Loucy (cell line): ENCODE data around the gene EML1.

Experiments
- H2AFZ ChIP-seq: fragments of 200-600 bp; sonication (generic); 2 replicates; pipeline ENCODE4 v1.6.0; 2016; ENCODE audit warnings: antibody characterized with exemption, mild to moderate bottlenecking, low read length, moderate library complexity
- H3F3A ChIP-seq: fragments of 200-600 bp; 2 replicates; pipeline ENCODE4 v1.6.0; 2016; ENCODE audit warnings: antibody characterized with exemption, low read depth, mild to moderate bottlenecking
- H3K27me3 ChIP-seq: fragments of 200-600 bp; sonication (generic); 2 replicates; pipeline ENCODE4 v1.6.1; 2014; ENCODE audit warnings: low read length, mild to moderate bottlenecking; ENCODE audit not compliant: insufficient read depth, poor library complexity, severe bottlenecking
- H3K36me3 ChIP-seq: fragments of 200-600 bp; sonication (generic); 2 replicates; pipeline ENCODE4 v1.6.1; 2016; ENCODE audit warnings: low read length; ENCODE audit not compliant: insufficient read depth
- H3K4me1 ChIP-seq: fragments of 200-600 bp; sonication (generic); 2 replicates; pipeline ENCODE4 v1.5.1; 2014; ENCODE audit warnings: low read length, mild to moderate bottlenecking; ENCODE audit not compliant: insufficient read depth, poor library complexity, severe bottlenecking
- H3K4me2 ChIP-seq: fragments of 200-600 bp; sonication (generic); 2 replicates; pipeline ENCODE4 v1.6.0; 2014; ENCODE audit warnings: antibody characterized with exemption, low read length, low read depth, mild to moderate bottlenecking; ENCODE audit not compliant: poor library complexity, severe bottlenecking
- H3K4me3 ChIP-seq: fragments of 200-600 bp; sonication (generic); 2 replicates; pipeline ENCODE4 v1.5.1; 2014; ENCODE audit warnings: low read length, mild to moderate bottlenecking, mixed read lengths; ENCODE audit not compliant: poor library complexity, severe bottlenecking
- H3K79me2 ChIP-seq: fragments of 200-600 bp; sonication (generic); 2 replicates; pipeline ENCODE4 v1.6.1; 2014; ENCODE audit warnings: low read length; ENCODE audit not compliant: insufficient read depth
- H3K9ac ChIP-seq: fragments of 200-600 bp; sonication (generic); 2 replicates; pipeline ENCODE4 v1.6.0; 2014; ENCODE audit warnings: mild to moderate bottlenecking, low read depth, low read length, moderate library complexity; ENCODE audit not compliant: poor library complexity, severe bottlenecking
- H3K9me2 ChIP-seq: fragments of 200-600 bp; sonication (generic); replicated peaks from 2 replicates; pipeline ENCODE4 v1.6.1; 2016; ENCODE audit warnings: low read depth, low read length, mixed read lengths
- H3K9me3 ChIP-seq: fragments of 200-600 bp; sonication (generic); 2 replicates; pipeline ENCODE4 v1.6.1; 2014; ENCODE audit warnings: mild to moderate bottlenecking, antibody characterized with exemption, low read length, low read depth; ENCODE audit not compliant: insufficient read depth
- H4K20me1 ChIP-seq: fragments of 200-600 bp; sonication (generic); 2 replicates; pipeline ENCODE4 v1.6.0; 2014; ENCODE audit warnings: antibody characterized with exemption, low read length, mild to moderate bottlenecking; ENCODE audit not compliant: insufficient read depth, poor library complexity, severe bottlenecking
- CTCF ChIP-seq: fragments of 200-600 bp; sonication (generic); conservative IDR thresholded peaks from 2 replicates; pipeline ENCODE4 v1.5.1; 2014; ENCODE audit warnings: mild to moderate bottlenecking, antibody characterized with exemption, low read length
- EZH2phosphoT487 ChIP-seq: fragments of 200-600 bp; IDR thresholded peaks from 2 replicates; pipeline ENCODE4 v1.6.1; 2018; ENCODE audit warnings: antibody characterized with exemption, mild to moderate bottlenecking, moderate library complexity, borderline replicate concordance

The EML1 gene

DNA sequence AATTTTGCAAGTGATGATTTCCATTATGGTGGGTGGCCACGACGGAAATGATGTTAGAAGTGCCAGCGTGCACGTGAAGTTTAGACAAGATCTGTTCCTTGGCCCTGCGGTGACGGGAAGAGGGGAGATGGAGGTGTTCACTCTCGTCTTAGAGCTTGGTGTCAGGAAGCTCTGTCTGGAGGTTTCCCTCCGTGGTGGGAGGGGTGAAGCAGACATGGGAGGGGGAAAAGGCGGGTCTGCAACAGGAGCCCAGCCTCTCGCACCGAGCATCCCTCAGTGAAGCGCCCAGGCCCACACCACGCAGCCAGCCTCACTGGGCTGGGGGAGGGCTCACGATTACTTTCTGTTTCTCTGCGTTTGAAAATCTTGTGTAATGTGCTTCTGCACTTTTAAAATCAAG is 26.3 kb downstream of the EML1 start:
- no peak for TF ChIP-seq CTCF
- TF ChIP-seq EZH2phosphoT487 = no peak
- Histone ChIP-seq H3K4me2 (peak overlapping the region; percentile 28), H3K36me3 (no peaks in the 10 kb centered on the region), H3K4me1 (no peaks in the 10 kb centered on the region), H3K9me2 (no peaks in the 10 kb centered on the region), H3K27me3 (peaks cover 92% of the 10 kb centered on the region), H4K20me1 (no peaks in the 10 kb centered on the region), H3F3A (no peaks in the 10 kb centered on the region), H3K9ac (no peak overlapping the region), H3K79me2 (no peaks in the 10 kb centered on the region), H3K4me3 (no peak overlapping the region), H2AFZ (no peak overlapping the region), H3K9me3 (no peaks in the 10 kb centered on the region)

GRCh38 chr14:99820702-99821331 is 27.6 kb downstream of the EML1 start:
- no peaks in the 10 kb centered on the region for H3K79me2 ChIP-seq
- H4K20me1 ChIP-seq = no peaks in the 10 kb centered on the region

DNA sequence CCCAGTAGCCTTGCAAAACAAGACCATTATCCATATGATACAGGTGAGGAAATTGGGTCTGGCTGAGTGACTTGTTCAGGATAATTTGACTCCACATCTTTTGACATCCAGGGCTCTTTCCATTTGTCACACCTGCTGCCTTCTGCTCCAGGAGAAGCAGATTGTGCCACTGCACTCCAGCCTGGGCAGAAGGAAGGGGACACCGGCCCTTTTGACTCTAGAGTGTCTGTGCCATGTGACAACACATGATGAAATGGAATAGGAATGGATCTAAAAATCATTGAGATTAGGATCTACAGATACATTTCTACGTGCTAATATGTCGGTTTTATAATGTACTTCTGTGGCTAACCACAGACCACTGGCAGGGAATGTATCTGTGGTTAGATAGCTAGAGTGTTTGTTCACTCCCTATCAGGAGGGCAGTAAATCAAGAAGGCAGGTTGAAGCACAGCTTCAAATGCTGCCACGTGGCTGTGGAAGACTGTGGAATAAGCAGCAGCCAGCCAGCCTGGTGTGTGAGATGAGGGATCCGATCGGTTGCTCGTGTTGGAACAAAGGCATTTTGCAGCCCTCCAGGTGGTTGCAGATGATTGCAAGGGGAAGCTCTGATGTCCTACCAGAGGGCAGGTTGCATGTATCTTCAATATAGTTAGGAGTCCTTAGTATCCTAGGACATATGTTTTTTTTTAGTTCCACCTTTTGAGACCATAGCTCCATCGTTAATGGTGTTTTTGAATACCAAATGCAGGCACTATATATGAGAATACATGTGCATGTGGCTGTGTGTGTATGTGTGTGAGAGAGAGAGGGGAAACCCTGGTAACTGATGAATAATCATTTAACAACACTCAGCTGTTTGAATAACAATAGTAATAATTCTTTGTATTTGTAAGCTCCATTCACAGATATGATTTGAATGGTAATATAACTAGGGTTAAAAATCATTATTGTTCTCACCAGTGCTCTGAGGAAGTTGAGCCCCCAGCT is 28.6 kb downstream of the EML1 start:
- no peak overlapping the region for H3K9ac ChIP-seq
- no peaks in the 10 kb centered on the region for H3K36me3 ChIP-seq
- H3K79me2 ChIP-seq = no peaks in the 10 kb centered on the region
- no peaks in the 10 kb centered on the region for H4K20me1 ChIP-seq
- H3K27me3 ChIP-seq = peaks cover 95% of the 10 kb centered on the region
- no peak for TF ChIP-seq CTCF
- peak; percentile 58 for TF ChIP-seq EZH2phosphoT487
- H3K4me3 ChIP-seq = no peak overlapping the region
- H3F3A ChIP-seq = no peaks in the 10 kb centered on the region
- no peaks in the 10 kb centered on the region for H3K9me2 ChIP-seq
- no peak overlapping the region for H2AFZ ChIP-seq
- H3K4me2 ChIP-seq = no peak overlapping the region
- H3K9me3 ChIP-seq = no peaks in the 10 kb centered on the region
- H3K4me1 ChIP-seq = no peaks in the 10 kb centered on the region

More at GRCh38 chr14:99820702-99821331, 27.6 kb downstream of the EML1 start:
- Histone ChIP-seq H3K36me3 (no peaks in the 10 kb centered on the region), H2AFZ (no peak overlapping the region), H3K4me3 (no peak overlapping the region), H3K4me1 (no peaks in the 10 kb centered on the region), H3K9ac (no peak overlapping the region), H3K9me2 (no peaks in the 10 kb centered on the region), H3K4me2 (no peak overlapping the region), H3K27me3 (peaks cover 95% of the 10 kb centered on the region), H3F3A (no peaks in the 10 kb centered on the region), H3K9me3 (no peaks in the 10 kb centered on the region)
- no peak for TF ChIP-seq EZH2phosphoT487
- TF ChIP-seq CTCF = no peak
